H1 (cell line): ENCODE results near the gene ZNF593. TPM values are rescaled to one million over a fixed set of nuclear protein-coding genes. Genes with fewer than 3 reads are reported as not detected.

Experiments used
- CTCF ChIA-PET: fragments of 300-600 bp; sonication (Branson Sonifier 250); formaldehyde crosslinking; loops from one replicate; lab custom pipeline; 2021; ENCODE audit not compliant: partially characterized antibody; lab: Charles Lee
- POLR2A ChIA-PET: fragments of 300-600 bp; sonication (Branson Sonifier 250); formaldehyde crosslinking; loops from one replicate; lab custom pipeline; 2021; ENCODE audit warnings: inconsistent platforms; ENCODE audit not compliant: partially characterized antibody; lab: Charles Lee
- DNase-seq, 2 experiments: peaks; one replicate each; pipeline versions ENCODE4 v3.0.0 to v3.0.0-alpha.2; 2010 to 2022; ENCODE audit warnings: low spot score in 2 of 2, low read depth in 1 of 2, mixed read lengths in 1 of 2
- FAIRE-seq: peaks from 2 replicates; lab custom pipeline; 2011; peaks lifted over from hg19 to GRCh38; lab: Jason Lieb, UNC
- H2AFZ ChIP-seq: 2 replicates; pipeline ENCODE4 v1.8.1; 2012; ENCODE audit warnings: low read length, inconsistent platforms
- H2AK5ac ChIP-seq: 2 replicates; pipeline ENCODE4 v1.6.1; 2013; ENCODE audit warnings: low read depth, low read length
- H2BK120ac ChIP-seq: replicated peaks from 2 replicates; pipeline ENCODE3; 2013; ENCODE audit warnings: low read depth, low read length, inconsistent platforms
- H2BK12ac ChIP-seq: 2 replicates; pipeline ENCODE4 v1.6.1; 2013; ENCODE audit warnings: low read depth, low read length
- H2BK15ac ChIP-seq: 2 replicates; pipeline ENCODE4 v1.6.1; 2013; ENCODE audit warnings: low read length
- H2BK20ac ChIP-seq: 2 replicates; pipeline ENCODE4 v1.6.1; 2013; ENCODE audit warnings: low read length
- H2BK5ac ChIP-seq: 2 replicates; pipeline ENCODE4 v1.6.1; 2013; ENCODE audit warnings: low read depth, low read length
- H3K14ac ChIP-seq: 2 replicates; pipeline ENCODE4 v1.6.1; 2013; ENCODE audit warnings: inconsistent platforms; ENCODE audit not compliant: insufficient read length
- H3K18ac ChIP-seq: 2 replicates; pipeline ENCODE4 v1.6.1; 2013; ENCODE audit warnings: low read length; ENCODE audit errors: extremely low read depth
- H3K23ac ChIP-seq: 2 replicates; pipeline ENCODE4 v1.6.1; 2013; ENCODE audit warnings: inconsistent platforms; ENCODE audit not compliant: insufficient read length
- H3K23me2 ChIP-seq: 2 replicates; pipeline ENCODE4 v1.6.1; 2013; ENCODE audit warnings: low read depth, low read length
- H3K27ac ChIP-seq: 2 replicates; pipeline ENCODE4 v1.6.1; 2011; ENCODE audit warnings: low read depth, low read length, inconsistent platforms
- H3K27me3 ChIP-seq, 4 experiments: replicated peaks in 1 of 4; 1 replicate in 1 of 4; 2 replicates in 3 of 4; pipeline versions ENCODE4 v1.6.1 to v1.8.1; 2011 to 2013; ENCODE audit warnings: low read length in 3 of 4, mild to moderate bottlenecking in 3 of 4, inconsistent platforms in 2 of 4, mixed read lengths in 2 of 4, moderate library complexity in 1 of 4; ENCODE audit not compliant: control insufficient read depth in 3 of 4, insufficient read depth in 3 of 4; ENCODE audit errors: extremely low read depth in 1 of 4
- H3K36me3 ChIP-seq, 4 experiments: 2 replicates each; pipeline versions ENCODE4 v1.6.1 to v1.8.1; 2011 to 2013; ENCODE audit warnings: mild to moderate bottlenecking in 4 of 4, low read length in 3 of 4, moderate library complexity in 2 of 4, control low read depth in 1 of 4, inconsistent platforms in 1 of 4; ENCODE audit not compliant: insufficient read depth in 4 of 4, control insufficient read depth in 2 of 4
- H3K4ac ChIP-seq: replicated peaks from 2 replicates; pipeline ENCODE3; 2013; ENCODE audit warnings: low read length, low read depth, mixed read lengths, inconsistent platforms; ENCODE audit not compliant: insufficient read length
- H3K4me1 ChIP-seq, 4 experiments: replicated peaks in 1 of 4; 1 replicate in 1 of 4; 2 replicates in 3 of 4; pipeline versions ENCODE4 v1.6.1 to v1.8.1; 2011 to 2013; ENCODE audit warnings: low read length in 3 of 4, inconsistent platforms in 2 of 4, mixed read lengths in 1 of 4; ENCODE audit not compliant: insufficient read depth in 4 of 4, control insufficient read depth in 3 of 4
- H3K4me2 ChIP-seq, 2 experiments: 2 replicates each; pipeline versions ENCODE4 v1.6.1 to v1.8.1; 2011 to 2013; ENCODE audit warnings: low read depth in 2 of 2, low read length in 2 of 2, control low read depth in 1 of 2, inconsistent platforms in 1 of 2, mild to moderate bottlenecking in 1 of 2; ENCODE audit not compliant: insufficient read depth in 1 of 2
- H3K4me3 ChIP-seq, 4 experiments: fragments of 200-600, 300-600 bp in 1 of 4; sonication (generic), shearing (Covaris generic), sonication (Bioruptor Twin) in 1 of 4; 2 replicates each; pipeline versions ENCODE4 v1.5.1 to v1.8.1; 2011 to 2016; ENCODE audit warnings: low read length in 4 of 4, low read depth in 3 of 4, control low read depth in 2 of 4, inconsistent platforms in 2 of 4, mild to moderate bottlenecking in 2 of 4, mixed read lengths in 1 of 4, moderate library complexity in 1 of 4; ENCODE audit not compliant: insufficient read depth in 2 of 4; ENCODE audit errors: extremely low read depth in 1 of 4
- H3K56ac ChIP-seq: replicated peaks from 2 replicates; pipeline ENCODE3; 2013; ENCODE audit warnings: low read depth, mild to moderate bottlenecking, mixed read lengths, low read length, inconsistent platforms; ENCODE audit not compliant: insufficient read length
- H3K79me1 ChIP-seq: 2 replicates; pipeline ENCODE4 v1.6.1; 2013; ENCODE audit warnings: low read depth, low read length, control low read depth
- H3K79me2 ChIP-seq, 2 experiments: 2 replicates each; pipeline versions ENCODE4 v1.6.1 to v1.8.1; 2012 to 2013; ENCODE audit warnings: low read length in 2 of 2, mild to moderate bottlenecking in 2 of 2, inconsistent platforms in 1 of 2; ENCODE audit not compliant: insufficient read depth in 2 of 2, control insufficient read depth in 1 of 2
- H3K9ac ChIP-seq, 4 experiments: replicated peaks in 1 of 4; 1 replicate in 1 of 4; 2 replicates in 3 of 4; pipeline versions ENCODE4 v1.6.1 to v1.8.1; 2011 to 2013; ENCODE audit warnings: low read depth in 3 of 4, low read length in 3 of 4, control low read depth in 2 of 4, mild to moderate bottlenecking in 2 of 4, moderate library complexity in 2 of 4, inconsistent platforms in 1 of 4; ENCODE audit errors: extremely low read depth in 1 of 4
- H3K9me3 ChIP-seq, 2 experiments: 2 replicates each; pipeline versions ENCODE4 v1.6.1 to v1.8.1; 2012 to 2013; ENCODE audit warnings: mild to moderate bottlenecking in 2 of 2, moderate library complexity in 2 of 2, control low read depth in 1 of 2, inconsistent platforms in 1 of 2, low read depth in 1 of 2, low read length in 1 of 2, mixed read lengths in 1 of 2; ENCODE audit not compliant: insufficient read depth in 2 of 2
- H4K20me1 ChIP-seq, 2 experiments: replicated peaks in 1 of 2; 2 replicates each; pipeline versions ENCODE3 to v1.8.1; 2011 to 2013; ENCODE audit warnings: inconsistent platforms in 2 of 2, low read length in 2 of 2, mild to moderate bottlenecking in 1 of 2; ENCODE audit not compliant: insufficient read depth in 2 of 2, control insufficient read depth in 1 of 2
- H4K5ac ChIP-seq: 2 replicates; pipeline ENCODE4 v1.6.1; 2013; ENCODE audit warnings: low read length, low read depth, mixed read lengths, inconsistent platforms; ENCODE audit not compliant: insufficient read length
- H4K8ac ChIP-seq: 2 replicates; pipeline ENCODE4 v1.8.0; 2013; ENCODE audit warnings: mild to moderate bottlenecking, moderate library complexity, low read length, inconsistent platforms; ENCODE audit not compliant: insufficient read depth; ENCODE audit errors: extremely low read depth
- H4K91ac ChIP-seq: replicated peaks from 2 replicates; pipeline ENCODE3; 2013; ENCODE audit warnings: low read length, mixed read lengths, inconsistent platforms; ENCODE audit not compliant: insufficient read length
- BACH1 ChIP-seq: IDR thresholded peaks from 2 replicates; pipeline ENCODE4 v1.6.1; 2012; ENCODE audit warnings: low read length, improper control_type of control experiment
- CEBPB ChIP-seq: IDR thresholded peaks from 2 replicates; pipeline ENCODE4 v1.6.1; 2012; ENCODE audit warnings: low read depth, low read length
- KDM1A ChIP-seq: fragments of 200-600, 300-600 bp; sonication (generic); IDR thresholded peaks from 2 replicates; pipeline ENCODE4 v1.7.1; 2016; ENCODE audit warnings: mild to moderate bottlenecking, low read length, borderline replicate concordance
- KDM4A ChIP-seq: IDR thresholded peaks from one replicate; pipeline ENCODE4 v1.7.1; 2012; ENCODE audit warnings: low read depth, mild to moderate bottlenecking, moderate library complexity, low read length, inconsistent platforms; ENCODE audit not compliant: severe bottlenecking
- MAFK ChIP-seq: IDR thresholded peaks from 2 replicates; pipeline ENCODE4 v1.6.1; 2012; ENCODE audit warnings: low read depth, mild to moderate bottlenecking, improper control_type of control experiment, low read length
- NANOG ChIP-seq: IDR thresholded peaks from 2 replicates; pipeline ENCODE4 v1.6.1; 2011; ENCODE audit warnings: low read length, low read depth, mild to moderate bottlenecking, inconsistent platforms; ENCODE audit not compliant: insufficient read depth, poor library complexity, severe bottlenecking
- POLR2AphosphoS5 ChIP-seq: IDR thresholded peaks from 2 replicates; pipeline ENCODE4 v1.6.1; 2011; ENCODE audit warnings: low read depth, low read length
- POU5F1 ChIP-seq: IDR thresholded peaks from 2 replicates; pipeline ENCODE4 v1.6.1; 2011; ENCODE audit warnings: low read depth, mild to moderate bottlenecking, low read length, moderate library complexity
- RBBP5 ChIP-seq: IDR thresholded peaks from 2 replicates; pipeline ENCODE4 v1.7.1; 2012; ENCODE audit warnings: low read depth, mild to moderate bottlenecking, inconsistent platforms, low read length, moderate library complexity, borderline replicate concordance
- SIRT6 ChIP-seq: IDR thresholded peaks from one replicate; pipeline ENCODE4 v1.7.1; 2012; ENCODE audit warnings: low read length, inconsistent platforms
- SUZ12 ChIP-seq: fragments of 200-600 bp; sonication (generic); IDR thresholded peaks from 2 replicates; pipeline ENCODE4 v1.6.1; 2012; ENCODE audit warnings: mild to moderate bottlenecking, inconsistent platforms, low read length, moderate library complexity, mixed read lengths
- ZNF274 ChIP-seq: IDR thresholded peaks from 2 replicates; pipeline ENCODE4 v1.7.0; 2012; ENCODE audit warnings: low read length, borderline replicate concordance; ENCODE audit errors: extremely low read depth
- WGBS, 2 experiments: shearing (Covaris generic) in 1 of 2; methylation state at CpG; one replicate each; pipeline versions ENCODE4 v1.1.6 to v1.1.7; 2013 to 2015; ENCODE audit warnings: low lambda C conversion rate in 2 of 2, mixed read lengths in 2 of 2, inconsistent platforms in 1 of 2, low coverage in 1 of 2, missing lambda C conversion rate in 1 of 2; ENCODE audit not compliant: insufficient replicate concordance in 2 of 2, insufficient coverage in 1 of 2, insufficient read length in 1 of 2; ENCODE audit errors: extremely low coverage in 1 of 2, missing lambda C conversion rate in 1 of 2; 5-methylcytosine and 5-hydroxymethylcytosine counted together
- polyA plus RNA-seq, 7 experiments: library from polyadenylated mRNA; depleted of rRNA in 3 of 7; stranded (reverse) in 5 of 7; unstranded in 2 of 7; fragments of >200 nt in 5 of 7; fragments of 200-250 nt in 2 of 7; gene quantifications; 1 replicate in 5 of 7; 2 replicates in 1 of 7; 4 replicates in 1 of 7; pipeline versions ENCODE4 v1.2.1 to v1.2.3, GENCODE V29; 2011 to 2013; ENCODE audit warnings: missing spikeins in 2 of 7, mixed read lengths in 2 of 7
- total RNA-seq: library from RNA; stranded (reverse); fragmentation: NEBNext Ultra II Directional; extraction: Animal tissue kit (Norgen Biotek cat#: 25700); gene quantifications from 2 replicates; pipeline ENCODE4 v1.2.1, GENCODE V29; 2021

The ZNF593 gene
- total and polyA plus RNA-seq, 2 of the 8 experiments (the other 6 are each of a cell fraction or from before 2014, with no cell fraction given): 38.2 to 68.0 TPM

GRCh38 chr1:26166719-26167281 is 2.9 kb upstream of the ZNF593 start:
- FAIRE-seq: no peak
- TF ChIP-seq POU5F1 (no peak), KDM4A (no peak), BACH1 (no peak), POLR2AphosphoS5 (no peak), MAFK (no peak), SUZ12 (no peak), SIRT6 (no peak), KDM1A (no peak), RBBP5 (no peak), NANOG (no peak), CEBPB (no peak), ZNF274 (no peak)
- TF ChIP-seq, all 59 proteins: peak for 0
- H4K8ac ChIP-seq: no peak overlapping the region

More at GRCh38 chr1:26166719-26167281, 2.9 kb upstream of the ZNF593 start:
- no peak overlapping the region for H4K91ac ChIP-seq
- H3K9ac ChIP-seq: no peak overlapping the region
- peaks cover 4% of the 10 kb centered on the region; the same call in 1 of the 2 replicates for H3K79me1 ChIP-seq
- WGBS, 2 experiments: 84% methylated on average over 4 of the region's 4 CpGs; no CpG with 5 or more reads in 1 of the 2 experiments
- no peaks in the 10 kb centered on the region for H3K9me3 ChIP-seq
- no peak overlapping the region for H3K14ac ChIP-seq
- H3K27me3 ChIP-seq: peaks cover 18 to 34% (median 30%) of the 10 kb centered on the region in 4 experiments
- H3K23me2 ChIP-seq: peaks cover 12% of the 10 kb centered on the region
- no peak overlapping the region for H3K56ac ChIP-seq
- no peaks in the 10 kb centered on the region; a peak in 1 of 8 replicates for H3K36me3 ChIP-seq
- 0 out of 2 replicates have a peak overlapping the region, but pooled peaks have one; percentile 0 for H2BK15ac ChIP-seq
- DNase-seq: no peak
- peaks cover 5 to 24% (median 15%) of the 10 kb centered on the region in 4 experiments for H3K4me1 ChIP-seq
- H2BK12ac ChIP-seq: no peak overlapping the region
- H3K23ac ChIP-seq: no peak overlapping the region
- H3K4me3 ChIP-seq: no peak overlapping the region
- peaks cover 0 to 8% of the 10 kb centered on the region in 2 experiments; a peak in 2 of 4 replicates for H3K79me2 ChIP-seq
- H2BK20ac ChIP-seq: no peak overlapping the region
- no peak overlapping the region for H4K5ac ChIP-seq
- H2BK120ac ChIP-seq: no peak overlapping the region
- H3K18ac ChIP-seq: no peak overlapping the region
- H2BK5ac ChIP-seq: no peak overlapping the region
- ChIA-PET CTCF (interaction anchor here (0.6 to 16.2 kb wide), 6 partner anchors 10 to 70 kb away, joined by 3 to 159 read pairs (median 4); partner anchors contain the start of genes CATSPER4 and FAM110D), POLR2A (no interaction called here)
- H3K4me2 ChIP-seq: no peak overlapping the region
- no peak overlapping the region for H2AK5ac ChIP-seq
- H3K4ac ChIP-seq: no peak overlapping the region
- peaks cover 5 to 7% of the 10 kb centered on the region in 2 experiments for H4K20me1 ChIP-seq
- H2AFZ ChIP-seq: no peak overlapping the region
- no peak overlapping the region for H3K27ac ChIP-seq
